Vagina (tissue), 2 donors: ENCODE data around the gene TRAF1.

ENCODE experiments used
- CTCF ChIP-seq, 3 experiments: fragments of 450-650 bp in 2 of 3; fragments of 200-600 bp in 1 of 3; sonication (generic) in 1 of 3; IDR thresholded peaks; one replicate each; pipeline ENCODE4 v1.5.1; 2017 to 2019; ENCODE audit warnings: antibody characterized with exemption in 3 of 3, mild to moderate bottlenecking in 2 of 3, moderate library complexity in 2 of 3
- POLR2A ChIP-seq, 2 donors: fragments of 450-650 bp; IDR thresholded peaks; one replicate each; pipeline ENCODE4 v1.6.1; 2017; ENCODE audit warnings: antibody characterized with exemption in 2 of 2, mild to moderate bottlenecking in 2 of 2, moderate library complexity in 2 of 2
- POLR2AphosphoS5 ChIP-seq, 2 donors: sonication (generic); formaldehyde crosslinking; IDR thresholded peaks; one replicate each; pipeline ENCODE4 v1.9.0; 2017; ENCODE audit warnings: antibody characterized with exemption in 2 of 2, mild to moderate bottlenecking in 2 of 2, low read depth in 1 of 2; ENCODE audit not compliant: insufficient read depth in 1 of 2

- no peak for TF ChIP-seq POLR2AphosphoS5 (IDR thresholded peaks at IDR 0.05; ENCODE audit: insufficient read depth in 1 of 2, low read depth in 1 of 2)
- TF ChIP-seq CTCF (IDR thresholded peaks at IDR 0.05), result no peak
- TF ChIP-seq POLR2A (IDR thresholded peaks at IDR 0.05), result no peak
Measured at GRCh38 chr9:120944948-120945347, 18.4 kb upstream of the TRAF1 start.
